OCI-LY7 (cell line): Measurements from ENCODE around the gene PLA2G4D. TPM values are rescaled to one million over a fixed set of nuclear protein-coding genes. Genes with fewer than 3 reads are reported as not detected.

ENCODE experiments used
- BruUV-seq: library from RNA; stranded (reverse); fragments of 400-500 nt; replicated peaks from 2 replicates; lab custom pipeline; 2021; lab: Mats Ljungman, UMichigan
- CTCF ChIA-PET: fragments of 300-600 bp; sonication (Branson Sonifier 250); formaldehyde crosslinking; loops from one replicate; lab custom pipeline; 2022; ENCODE audit warnings: antibody characterized with exemption; ENCODE audit not compliant: unreplicated experiment; lab: Charles Lee
- POLR2A ChIA-PET: fragments of 300-600 bp; sonication (Branson Sonifier 250); formaldehyde crosslinking; loops from one replicate; lab custom pipeline; 2022; ENCODE audit warnings: antibody characterized with exemption; lab: Charles Lee
- DNase-seq: peaks from one replicate; pipeline ENCODE4 v3.0.0-alpha.2; 2015; ENCODE audit warnings: low spot score
- H2AFZ ChIP-seq: fragments of 200-600 bp; sonication (generic), shearing (Covaris generic); 2 replicates; pipeline ENCODE4 v1.6.1; 2014; ENCODE audit warnings: mild to moderate bottlenecking, antibody characterized with exemption, low read length, moderate library complexity
- H3K27ac ChIP-seq: fragments of 200-600 bp; sonication (generic); 2 replicates; pipeline ENCODE4 v1.5.1; 2014; ENCODE audit warnings: mixed run types, low read depth, mild to moderate bottlenecking, moderate library complexity, low read length, inconsistent platforms; ENCODE audit not compliant: poor library complexity, severe bottlenecking
- H3K36me3 ChIP-seq: fragments of 200-600 bp; sonication (generic); 2 replicates; pipeline ENCODE4 v1.6.1; 2014; ENCODE audit warnings: mild to moderate bottlenecking, antibody characterized with exemption, low read length, moderate library complexity, mixed read lengths; ENCODE audit not compliant: insufficient read depth
- H3K4me1 ChIP-seq: fragments of 200-600 bp; sonication (generic); 2 replicates; pipeline ENCODE4 v1.5.1; 2014; ENCODE audit warnings: mild to moderate bottlenecking, low read length; ENCODE audit not compliant: insufficient read depth, poor library complexity, severe bottlenecking
- H3K4me2 ChIP-seq: fragments of 200-600 bp; sonication (generic); 2 replicates; pipeline ENCODE4 v1.6.1; 2014; ENCODE audit warnings: mild to moderate bottlenecking, low read length
- H3K4me3 ChIP-seq: fragments of 200-600 bp; sonication (generic); 2 replicates; pipeline ENCODE4 v1.5.1; 2014; ENCODE audit warnings: mild to moderate bottlenecking, low read depth, low read length; ENCODE audit not compliant: poor library complexity, severe bottlenecking
- H3K79me2 ChIP-seq: fragments of 200-600 bp; sonication (generic); 2 replicates; pipeline ENCODE4 v1.6.1; 2016; ENCODE audit warnings: low read depth, mild to moderate bottlenecking, low read length, moderate library complexity, mixed read lengths; ENCODE audit not compliant: insufficient read depth
- H3K9me2 ChIP-seq: fragments of 200-600 bp; sonication (generic); 2 replicates; pipeline ENCODE4 v1.6.1; 2016; ENCODE audit warnings: mild to moderate bottlenecking, low read length, mixed read lengths; ENCODE audit not compliant: insufficient read depth
- H3K9me3 ChIP-seq: fragments of 200-600 bp; sonication (generic); 2 replicates; pipeline ENCODE4 v1.6.1; 2014; ENCODE audit warnings: mild to moderate bottlenecking, mixed run types, low read length, mixed read lengths
- H4K20me1 ChIP-seq: fragments of 200-600 bp; sonication (generic); 2 replicates; pipeline ENCODE4 v1.6.1; 2014; ENCODE audit warnings: mild to moderate bottlenecking, antibody characterized with exemption, low read length, moderate library complexity, mixed read lengths; ENCODE audit not compliant: insufficient read depth
- EZH2phosphoT487 ChIP-seq: fragments of 200-600 bp; sonication (generic); IDR thresholded peaks from 2 replicates; pipeline ENCODE4 v1.6.1; 2018; ENCODE audit warnings: low read depth, borderline replicate concordance, mild to moderate bottlenecking, mixed run types, antibody characterized with exemption, low read length, moderate library complexity, mixed read lengths
- intact Hi-C: fragments of 100-400 bp; cut with micrococcal nuclease; formaldehyde crosslinking; loops from one replicate; pipeline ENCODE4 v1.10.0; 2022; ENCODE audit not compliant: unreplicated experiment
- total RNA-seq, 2 experiments: library from RNA; depleted of rRNA in 1 of 2; stranded (reverse); fragments of >200 nt in 1 of 2; shearing (Covaris generic) in 1 of 2; gene quantifications; 2 replicates each; pipeline ENCODE4 v1.2.3, GENCODE V29; 2014 to 2022
- TF ChIP-seq, protein P1 (sequence below): fragments of 200-600 bp; sonication (generic); conservative IDR thresholded peaks from 2 replicates; pipeline ENCODE4 v1.5.1; 2014; ENCODE audit warnings: mild to moderate bottlenecking, antibody characterized with exemption, low read length, moderate library complexity, mixed read lengths

Gene PLA2G4D
- total RNA-seq, 2 experiments from 2014 or later = not detected

DNA sequence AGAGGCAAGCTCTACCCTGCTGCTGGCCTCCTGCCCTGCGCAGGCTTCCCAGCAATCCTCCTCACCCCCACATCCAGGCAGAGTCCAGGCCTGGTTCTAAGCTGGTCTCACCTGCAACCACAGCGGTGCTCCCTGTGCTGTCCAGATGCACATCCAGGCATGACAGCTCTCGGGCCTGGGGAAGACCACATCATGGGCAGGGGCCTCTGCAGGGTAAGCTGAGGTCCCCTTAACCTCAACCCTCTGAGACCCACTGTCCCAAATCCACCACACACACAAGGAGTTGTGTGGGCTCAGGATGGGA, 10.8 kb downstream of the PLA2G4D start:
- no peaks in the 10 kb centered on the region for H3K9me2 ChIP-seq
- BruUV-seq = no TSS peak
- no peaks in the 10 kb centered on the region for H3K36me3 ChIP-seq
- H3K4me2 ChIP-seq = no peak overlapping the region
- no peaks in the 10 kb centered on the region for H3K4me1 ChIP-seq
- no peaks in the 10 kb centered on the region for H3K9me3 ChIP-seq
- no peak overlapping the region for H3K27ac ChIP-seq
- H3K4me3 ChIP-seq = no peak overlapping the region
- intact Hi-C loops = loop anchor here (5.0 kb wide), 1 partner anchor 49 kb away; no protein-coding TSS in a partner anchor
- no peak for DNase-seq
- no peak for TF ChIP-seq EZH2phosphoT487
- TF ChIP-seq, protein P1, sequence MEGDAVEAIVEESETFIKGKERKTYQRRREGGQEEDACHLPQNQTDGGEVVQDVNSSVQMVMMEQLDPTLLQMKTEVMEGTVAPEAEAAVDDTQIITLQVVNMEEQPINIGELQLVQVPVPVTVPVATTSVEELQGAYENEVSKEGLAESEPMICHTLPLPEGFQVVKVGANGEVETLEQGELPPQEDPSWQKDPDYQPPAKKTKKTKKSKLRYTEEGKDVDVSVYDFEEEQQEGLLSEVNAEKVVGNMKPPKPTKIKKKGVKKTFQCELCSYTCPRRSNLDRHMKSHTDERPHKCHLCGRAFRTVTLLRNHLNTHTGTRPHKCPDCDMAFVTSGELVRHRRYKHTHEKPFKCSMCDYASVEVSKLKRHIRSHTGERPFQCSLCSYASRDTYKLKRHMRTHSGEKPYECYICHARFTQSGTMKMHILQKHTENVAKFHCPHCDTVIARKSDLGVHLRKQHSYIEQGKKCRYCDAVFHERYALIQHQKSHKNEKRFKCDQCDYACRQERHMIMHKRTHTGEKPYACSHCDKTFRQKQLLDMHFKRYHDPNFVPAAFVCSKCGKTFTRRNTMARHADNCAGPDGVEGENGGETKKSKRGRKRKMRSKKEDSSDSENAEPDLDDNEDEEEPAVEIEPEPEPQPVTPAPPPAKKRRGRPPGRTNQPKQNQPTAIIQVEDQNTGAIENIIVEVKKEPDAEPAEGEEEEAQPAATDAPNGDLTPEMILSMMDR = no peak
- CTCF ChIA-PET = no interaction called here
- no peaks in the 10 kb centered on the region for H4K20me1 ChIP-seq
- H3K79me2 ChIP-seq = no peaks in the 10 kb centered on the region
- no peak overlapping the region for H2AFZ ChIP-seq
- POLR2A ChIA-PET = interaction anchor here (0.7 to 1.5 kb wide), 2 partner anchors 13 to 307 kb away, joined by 3 read pairs; no protein-coding TSS in a partner anchor

DNA sequence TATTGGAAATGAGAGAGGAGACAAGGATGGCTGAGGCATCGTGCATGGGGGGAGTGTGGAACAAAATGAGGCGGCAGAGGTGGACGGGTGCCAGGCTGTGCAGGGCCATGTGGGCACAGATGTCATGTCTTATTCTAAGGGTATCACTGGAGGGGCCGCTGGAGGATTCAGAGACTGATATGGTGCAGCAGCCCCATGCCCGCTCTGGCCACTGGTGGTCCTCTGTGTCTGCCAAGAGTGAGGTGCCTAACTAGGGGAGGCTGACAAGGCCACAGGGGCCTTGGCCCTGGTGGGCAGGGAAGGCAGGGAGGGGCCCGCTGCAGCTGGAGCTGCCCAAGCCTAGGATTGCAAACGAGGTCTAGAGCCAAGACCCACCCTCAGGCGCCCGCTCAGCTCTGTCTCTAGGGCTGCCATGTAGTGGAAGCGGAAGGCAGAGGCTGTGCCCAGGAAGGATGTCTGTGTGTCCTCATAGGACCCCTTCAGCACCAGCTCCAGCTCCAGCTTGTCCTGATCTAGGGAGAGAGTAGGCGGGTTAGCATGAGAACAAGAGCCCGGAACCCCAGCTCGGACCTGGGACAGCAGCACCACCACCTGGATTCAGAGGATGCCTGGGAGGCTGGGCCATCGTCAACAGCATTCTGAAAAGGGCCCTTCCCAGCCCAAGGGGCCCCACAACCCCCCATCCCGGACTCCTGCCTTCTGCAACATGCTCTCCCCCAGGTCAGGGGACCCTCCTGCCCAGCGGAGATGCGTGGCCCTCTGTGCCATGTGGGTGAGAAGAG, 11.3 kb downstream of the PLA2G4D start:
- no TSS peak for BruUV-seq
- H3K79me2 ChIP-seq = no peaks in the 10 kb centered on the region
- no peaks in the 10 kb centered on the region for H3K9me3 ChIP-seq
- H3K4me2 ChIP-seq = no peak overlapping the region
- no peaks in the 10 kb centered on the region for H3K9me2 ChIP-seq
- H3K27ac ChIP-seq = no peak overlapping the region
- H2AFZ ChIP-seq = no peak overlapping the region
- no peaks in the 10 kb centered on the region for H3K4me1 ChIP-seq
- H3K36me3 ChIP-seq = no peaks in the 10 kb centered on the region
- H3K4me3 ChIP-seq = no peak overlapping the region
- intact Hi-C loops = loop anchor here (5.0 kb wide), 1 partner anchor 49 kb away; no protein-coding TSS in a partner anchor
- ChIA-PET CTCF (interaction anchor here (0.6 kb wide), 1 partner anchor 55 kb away, joined by 3 read pairs; no protein-coding TSS in a partner anchor), POLR2A (interaction anchor here (0.6 to 0.7 kb wide), 2 partner anchors 145 to 306 kb away, joined by 3 read pairs; no protein-coding TSS in a partner anchor)
- no peak for DNase-seq
- H4K20me1 ChIP-seq = no peaks in the 10 kb centered on the region
- no peak for TF ChIP-seq EZH2phosphoT487
- TF ChIP-seq, protein P1 = no peak

DNA sequence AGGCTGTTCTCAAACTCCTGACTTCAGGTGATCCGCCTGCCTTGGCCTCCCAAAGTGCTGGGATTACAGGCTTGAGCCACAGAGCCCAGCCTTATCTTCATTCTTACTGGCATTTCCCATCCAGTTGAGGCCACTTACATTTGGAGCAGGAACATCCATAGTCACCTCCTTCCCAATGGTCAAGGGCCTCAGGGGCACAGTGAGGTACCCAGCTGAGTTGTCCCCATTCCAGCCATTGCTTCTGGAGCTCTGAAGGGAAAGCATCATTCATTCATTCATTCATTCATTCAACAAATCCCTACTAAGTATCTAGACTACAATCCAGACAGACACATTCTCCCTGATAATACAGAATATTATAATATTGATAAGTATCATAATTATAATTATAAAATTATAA, 12.2 kb downstream of the PLA2G4D start:
- no peaks in the 10 kb centered on the region for H3K9me3 ChIP-seq
- H3K79me2 ChIP-seq = no peaks in the 10 kb centered on the region
- H3K4me3 ChIP-seq = no peak overlapping the region
- intact Hi-C loops = loop anchor here (5.0 kb wide), 1 partner anchor 50 kb away; no protein-coding TSS in a partner anchor
- POLR2A ChIA-PET = interaction anchor here (0.7 kb wide), 1 partner anchor 279 kb away, joined by 5 read pairs; no protein-coding TSS in a partner anchor
- H3K4me2 ChIP-seq = no peak overlapping the region
- H3K9me2 ChIP-seq = no peaks in the 10 kb centered on the region
- no TSS peak for BruUV-seq
- CTCF ChIA-PET = no interaction called here
- no peaks in the 10 kb centered on the region for H3K4me1 ChIP-seq
- no peak overlapping the region for H2AFZ ChIP-seq
- no peak overlapping the region for H3K27ac ChIP-seq
- TF ChIP-seq, protein P1 = no peak
- TF ChIP-seq EZH2phosphoT487 = no peak
- no peak for DNase-seq
- H3K36me3 ChIP-seq = no peaks in the 10 kb centered on the region
- no peaks in the 10 kb centered on the region for H4K20me1 ChIP-seq
